Activated naive CD8-positive, alpha-beta T cell treated with anti-CD3 and anti-CD28 coated beads, Interleukin-2, amount 50 U/mL, for 24 hours (primary cell): ENCODE data around the gene ZFP14.
"Not testable (repeated sequence)": the region's sequence is repeated elsewhere in the genome, so short reads cannot be mapped to it uniquely, and the experiment has no call there.

Source experiments
- ATAC-seq: fragments of 150-1000 bp; cut with Tn5 transposase; one replicate; pipeline ENCODE4 v1.10.0; 2021
- DNase-seq: peaks from one replicate; pipeline ENCODE4 v3.0.0; 2021
- H3K27ac Mint-ChIP-seq: one replicate; pipeline ENCODE4 v1.8.0; 2021; ENCODE audit warnings: mild to moderate bottlenecking, mixed read lengths
- H3K27me3 Mint-ChIP-seq: one replicate; pipeline ENCODE4 v1.8.0; 2021; ENCODE audit warnings: mixed read lengths
- H3K36me3 Mint-ChIP-seq: one replicate; pipeline ENCODE4 v1.8.0; 2021; ENCODE audit warnings: low read depth, mixed read lengths
- H3K4me1 Mint-ChIP-seq: one replicate; pipeline ENCODE4 v1.8.0; 2021; ENCODE audit warnings: mixed read lengths
- H3K4me3 Mint-ChIP-seq: one replicate; pipeline ENCODE4 v1.8.0; 2021; ENCODE audit warnings: mild to moderate bottlenecking, moderate library complexity, mixed read lengths
- H3K9me3 Mint-ChIP-seq: one replicate; pipeline ENCODE4 v1.8.0; 2021; ENCODE audit warnings: mixed read lengths

The ZFP14 gene

DNA sequence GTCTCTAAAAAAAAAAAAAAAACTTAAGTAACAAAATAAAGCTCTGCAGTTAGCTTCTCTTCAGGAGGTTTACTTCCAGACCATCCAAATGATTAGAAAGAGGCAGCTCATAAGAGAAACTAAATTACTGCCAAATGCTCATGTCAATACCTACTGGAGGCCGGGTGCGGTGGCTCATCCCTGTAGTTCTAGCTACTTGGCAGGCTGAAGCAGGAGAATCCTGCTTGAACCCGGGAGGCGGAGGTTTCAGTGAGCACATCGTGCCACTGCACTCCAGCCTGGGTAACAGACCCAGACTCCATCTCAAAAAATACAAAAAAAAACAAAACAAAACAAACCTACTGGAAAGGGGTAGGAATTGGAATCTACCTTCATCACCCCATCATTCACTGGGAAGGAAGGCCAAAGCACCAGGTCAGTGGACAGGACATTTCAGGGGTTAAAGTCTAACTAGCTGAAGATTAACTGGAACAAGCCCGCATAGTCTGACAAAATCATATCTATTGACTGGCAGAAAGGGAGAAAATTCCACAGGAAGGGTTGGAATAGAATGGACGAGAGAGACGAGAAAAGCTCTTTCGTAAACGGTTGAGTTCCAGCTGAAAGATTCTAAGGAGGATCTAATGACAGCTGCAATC lies 1.3 kb downstream of the ZFP14 start:
- Mint-ChIP-seq H3K27ac (peak overlapping the region; percentile 88), H3K9me3 (peaks cover 16% of the 10 kb centered on the region), H3K27me3 (no peaks in the 10 kb centered on the region), H3K4me1 (peaks cover 17% of the 10 kb centered on the region), H3K4me3 (peak overlapping the region; percentile 87), H3K36me3 (peaks cover 28% of the 10 kb centered on the region)
- DNase-seq (no peak), ATAC-seq (no peak)

DNA sequence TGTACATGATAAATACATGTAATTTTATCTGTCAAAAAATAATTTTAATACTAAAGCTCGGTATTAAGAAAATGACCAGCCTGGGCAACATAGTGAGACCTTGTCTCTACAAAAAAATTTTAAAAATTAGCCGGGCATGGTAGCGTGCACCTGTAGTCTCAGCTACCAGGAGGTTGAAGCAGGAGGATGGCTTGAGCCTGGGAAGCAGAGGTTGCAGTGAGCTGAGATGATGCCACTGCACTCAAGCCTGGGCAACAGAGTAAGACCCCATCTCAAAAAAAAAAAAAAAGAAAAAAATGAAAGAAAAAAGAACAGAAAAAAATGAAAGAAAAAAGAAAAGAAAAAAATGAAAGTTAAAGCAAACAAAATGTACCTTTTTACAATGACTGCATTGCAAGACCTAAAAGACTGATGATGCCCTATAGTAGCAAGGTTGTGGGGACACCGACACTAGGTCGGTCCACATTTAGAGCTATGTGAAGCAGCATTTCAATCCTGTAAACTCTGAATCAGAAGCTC lies 5.3 kb downstream of the ZFP14 start:
- H3K9me3 Mint-ChIP-seq = peaks cover 19% of the 10 kb centered on the region
- no peak for DNase-seq
- H3K27ac Mint-ChIP-seq = no peak overlapping the region
- H3K4me3 Mint-ChIP-seq = no peak overlapping the region
- H3K4me1 Mint-ChIP-seq = peaks cover 13% of the 10 kb centered on the region
- H3K36me3 Mint-ChIP-seq = peaks cover 47% of the 10 kb centered on the region
- ATAC-seq = no peak
- H3K27me3 Mint-ChIP-seq = no peaks in the 10 kb centered on the region

DNA sequence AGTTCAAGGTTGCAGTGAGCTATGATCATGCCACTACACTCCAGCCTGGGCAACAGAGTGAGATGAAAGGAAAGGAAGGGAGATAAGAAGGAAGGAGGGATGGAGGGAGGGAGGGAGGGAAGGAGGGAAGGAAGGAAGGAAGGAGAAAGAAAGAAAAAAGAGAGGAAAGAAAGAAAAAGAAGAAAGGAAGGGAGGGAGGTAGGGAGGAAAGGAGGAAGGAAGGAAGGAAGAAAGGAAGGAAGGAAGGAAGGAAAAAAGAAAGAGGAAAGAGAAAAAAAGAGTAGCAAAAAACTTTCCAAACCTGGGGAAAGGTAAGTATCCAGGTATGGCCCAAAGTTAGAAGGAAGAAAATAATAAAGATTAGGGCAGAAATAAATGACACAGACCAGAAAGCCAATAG lies 7.1 kb downstream of the ZFP14 start:
- peaks cover 63% of the 10 kb centered on the region for H3K36me3 Mint-ChIP-seq
- DNase-seq (no peak), ATAC-seq (no peak)
- peaks cover 17% of the 10 kb centered on the region for H3K9me3 Mint-ChIP-seq
- H3K4me1 Mint-ChIP-seq = peaks cover 2% of the 10 kb centered on the region
- no peaks in the 10 kb centered on the region for H3K27me3 Mint-ChIP-seq
- H3K4me3 Mint-ChIP-seq = no peak overlapping the region
- no peak overlapping the region for H3K27ac Mint-ChIP-seq

DNA sequence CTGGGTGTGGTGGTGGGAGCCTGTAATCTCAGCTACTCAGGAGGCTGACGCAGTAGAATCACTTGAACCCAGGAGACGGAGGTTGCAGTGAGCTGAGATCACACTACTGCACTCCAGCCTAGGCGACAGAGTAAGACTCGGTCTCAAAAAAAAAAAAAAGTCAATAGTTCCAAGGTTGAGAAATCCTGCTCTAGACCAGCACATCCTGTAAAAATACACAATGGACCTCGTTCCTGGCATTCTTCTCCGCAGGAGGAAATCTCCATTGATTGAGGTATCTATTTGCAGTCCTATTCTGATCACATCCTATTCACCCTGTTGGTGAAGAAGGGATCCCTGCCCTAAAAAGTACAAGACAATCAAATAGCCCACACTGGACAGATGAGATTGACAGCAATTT lies 15.2 kb downstream of the ZFP14 start:
- Mint-ChIP-seq H3K27me3 (no peaks in the 10 kb centered on the region), H3K4me3 (no peak overlapping the region), H3K36me3 (peaks cover 85% of the 10 kb centered on the region), H3K4me1 (no peaks in the 10 kb centered on the region), H3K9me3 (peaks cover 34% of the 10 kb centered on the region), H3K27ac (no peak overlapping the region)
- DNase-seq (no peak), ATAC-seq (no peak)

DNA sequence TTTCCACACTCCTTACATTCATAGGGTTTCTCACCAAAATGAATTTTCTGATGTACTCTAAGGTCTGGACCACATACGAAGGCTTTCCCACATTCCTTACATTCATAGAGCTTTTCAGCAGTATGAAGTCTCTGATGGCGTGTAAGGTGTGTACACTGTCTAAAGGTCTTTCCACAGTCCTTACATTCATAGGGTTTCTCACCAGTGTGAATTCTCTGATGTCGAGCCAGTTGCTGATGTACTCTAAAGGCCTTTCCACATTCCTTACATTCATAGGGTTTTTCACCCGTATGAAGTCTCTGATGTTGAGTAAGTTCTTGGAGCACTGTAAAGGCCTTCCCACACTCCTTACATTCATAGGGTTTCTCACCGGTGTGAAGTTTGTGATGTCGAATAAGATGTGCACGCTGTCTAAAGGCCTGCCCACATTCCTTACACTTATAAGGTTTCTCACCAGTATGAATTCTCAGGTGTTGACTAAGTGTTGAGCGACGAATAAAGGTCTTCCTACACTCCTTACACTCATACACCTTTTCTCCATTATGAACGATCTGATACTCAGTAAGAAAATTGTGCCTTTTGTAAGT lies 38.1 kb downstream of the ZFP14 start:
- no peak for ATAC-seq
- H3K4me3 Mint-ChIP-seq = no peak overlapping the region
- H3K4me1 Mint-ChIP-seq = no peaks in the 10 kb centered on the region
- DNase-seq = no peak
- H3K27me3 Mint-ChIP-seq = no peaks in the 10 kb centered on the region
- peaks cover 84% of the 10 kb centered on the region for H3K36me3 Mint-ChIP-seq
- H3K27ac Mint-ChIP-seq = no peak overlapping the region
- H3K9me3 Mint-ChIP-seq = peaks cover 77% of the 10 kb centered on the region

DNA sequence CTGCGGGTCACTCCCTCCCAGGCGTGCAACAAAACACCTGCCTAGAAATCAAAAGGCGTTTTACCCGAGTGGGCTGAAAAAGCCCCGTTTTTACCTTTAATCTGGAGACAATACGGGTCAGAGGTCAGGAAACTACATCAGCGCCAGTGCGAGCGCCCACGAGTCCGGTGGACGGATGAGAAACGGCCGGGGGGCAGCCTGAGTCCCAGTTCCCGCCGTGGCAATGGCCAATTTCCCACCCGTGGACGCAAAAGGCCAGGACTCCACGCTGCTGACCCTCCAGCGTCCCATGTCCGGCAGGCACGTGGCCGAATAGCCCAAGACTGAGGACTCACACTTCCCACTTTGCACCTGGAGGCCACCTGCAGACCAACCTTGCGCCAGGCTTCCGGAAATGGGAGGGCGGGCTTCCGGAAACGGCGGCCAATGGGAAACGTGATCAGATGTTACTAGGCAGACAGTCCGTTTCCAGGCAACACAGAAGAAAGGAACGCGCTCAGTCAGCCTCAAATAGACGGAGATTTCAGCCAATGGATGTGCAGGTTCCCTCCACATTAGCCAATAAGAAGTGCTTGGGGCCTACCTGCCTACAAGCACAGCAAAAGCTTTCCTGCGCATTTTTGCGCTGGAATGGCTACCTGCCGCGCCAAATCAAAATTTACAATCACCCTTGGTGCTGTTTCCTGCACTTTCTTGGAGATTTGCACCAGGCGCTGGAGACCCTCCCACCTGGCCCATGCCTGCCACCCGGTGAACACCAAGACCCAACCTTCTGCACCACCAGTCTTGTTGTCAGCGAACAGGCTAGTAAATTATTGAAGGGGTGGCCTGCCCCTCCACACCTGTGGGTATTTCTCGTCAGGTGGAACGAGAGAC lies 47.4 kb downstream of the ZFP14 start:
- peak overlapping the region; percentile 65 for H3K4me3 Mint-ChIP-seq
- H3K36me3 Mint-ChIP-seq = peaks cover 69% of the 10 kb centered on the region
- DNase-seq (peak; percentile 67), ATAC-seq (peak; percentile 89)
- H3K27me3 Mint-ChIP-seq = no peaks in the 10 kb centered on the region
- H3K27ac Mint-ChIP-seq = no peak overlapping the region
- H3K4me1 Mint-ChIP-seq = peaks cover 16% of the 10 kb centered on the region
- H3K9me3 Mint-ChIP-seq = peaks cover 60% of the 10 kb centered on the region

DNA sequence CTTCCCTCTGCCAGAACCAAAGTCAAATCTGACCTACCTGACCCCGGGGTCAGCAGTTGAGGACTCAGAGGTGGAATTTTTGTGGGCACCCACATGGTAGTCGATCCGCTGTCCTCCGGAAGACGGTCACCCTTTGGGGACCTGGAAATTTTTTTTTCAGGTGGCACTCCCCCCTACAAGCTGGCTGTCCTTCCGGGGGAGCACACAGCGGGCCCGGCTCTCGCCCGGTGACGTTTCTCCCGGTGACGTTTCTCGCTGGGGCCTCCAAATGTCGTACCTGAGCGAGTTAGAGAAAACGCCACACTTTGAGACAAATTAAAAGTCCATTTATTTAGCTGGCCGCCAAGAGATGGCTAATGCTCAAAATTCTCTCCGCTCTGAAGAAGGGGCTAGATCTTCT lies 48.8 kb downstream of the ZFP14 start:
- Mint-ChIP-seq H3K4me1 (peaks cover 16% of the 10 kb centered on the region), H3K27me3 (no peaks in the 10 kb centered on the region), H3K27ac (no peak overlapping the region), H3K36me3 (peaks cover 70% of the 10 kb centered on the region), H3K4me3 (peak overlapping the region; percentile 65), H3K9me3 (peaks cover 61% of the 10 kb centered on the region)
- DNase-seq (no peak), ATAC-seq (no peak)

DNA sequence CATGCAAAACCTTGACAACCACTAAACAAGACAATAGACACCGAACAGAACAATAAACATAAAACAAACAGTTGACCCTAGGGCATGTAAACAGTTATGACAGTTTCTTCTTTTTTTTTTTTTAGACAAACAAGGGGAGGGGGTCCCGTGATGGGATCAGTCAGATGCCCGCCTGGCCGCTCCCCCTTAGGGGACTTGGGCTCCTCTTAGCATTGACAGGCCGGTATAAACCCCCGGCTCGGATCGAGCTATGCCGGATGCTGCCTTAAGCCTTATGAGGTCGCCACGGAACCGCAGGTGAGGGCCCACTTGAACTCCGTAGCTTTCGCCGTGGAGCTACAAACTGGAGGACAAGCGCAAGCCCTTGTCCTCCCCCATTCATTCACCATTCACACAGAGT lies 49.5 kb downstream of the ZFP14 start:
- DNase-seq, ATAC-seq, H3K27ac Mint-ChIP-seq, H3K27me3 Mint-ChIP-seq, H3K4me3 Mint-ChIP-seq: not testable (repeated sequence)
- Mint-ChIP-seq H3K36me3 (peaks cover 75% of the 10 kb centered on the region), H3K9me3 (peaks cover 67% of the 10 kb centered on the region), H3K4me1 (peaks cover 16% of the 10 kb centered on the region)

DNA sequence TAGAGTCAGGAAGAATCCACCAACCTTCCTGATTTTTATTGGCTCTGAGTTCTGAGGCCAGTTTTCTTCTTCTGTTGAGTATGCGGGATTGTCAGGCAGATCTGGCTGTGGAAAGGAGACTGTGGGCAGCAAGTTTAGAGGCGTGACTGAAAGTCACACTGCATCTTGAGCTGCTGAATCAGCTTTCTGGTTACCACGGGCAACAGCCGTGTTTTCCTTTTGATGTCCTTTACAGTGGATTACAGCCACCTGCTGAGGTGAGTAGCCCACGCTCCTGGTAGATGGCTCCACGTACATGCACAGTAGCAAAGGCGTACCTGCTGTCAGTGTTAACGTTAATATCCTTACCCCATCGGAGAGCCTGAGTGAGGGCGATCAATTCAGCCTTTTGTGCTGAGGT lies 52.4 kb downstream of the ZFP14 start:
- Mint-ChIP-seq H3K4me1 (peaks cover 12% of the 10 kb centered on the region), H3K9me3 (peaks cover 68% of the 10 kb centered on the region), H3K36me3 (peaks cover 70% of the 10 kb centered on the region)
- H3K27ac Mint-ChIP-seq, H3K27me3 Mint-ChIP-seq, ATAC-seq, H3K4me3 Mint-ChIP-seq, DNase-seq: not testable (repeated sequence)

DNA sequence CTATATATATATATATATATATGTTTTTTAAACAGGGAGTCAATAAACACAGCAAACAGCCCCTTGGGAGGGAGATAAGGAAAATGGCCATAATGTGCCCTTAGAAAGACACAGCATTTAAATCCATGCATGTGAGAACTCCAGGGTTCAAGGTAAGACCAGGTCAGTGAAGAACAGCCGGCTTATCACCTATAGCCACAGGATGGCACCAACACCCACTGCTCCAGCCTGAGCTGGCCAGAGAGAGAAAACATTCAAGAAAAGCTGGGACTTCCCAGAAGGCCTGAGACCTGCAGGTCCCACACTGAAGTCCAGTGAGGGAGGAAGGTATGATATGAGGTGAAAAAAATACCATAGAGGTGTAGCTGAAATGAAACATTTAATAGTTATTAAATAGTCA lies 63.8 kb downstream of the ZFP14 start:
- not testable (repeated sequence) for DNase-seq, H3K27ac Mint-ChIP-seq, H3K27me3 Mint-ChIP-seq, H3K4me1 Mint-ChIP-seq, H3K4me3 Mint-ChIP-seq, H3K36me3 Mint-ChIP-seq, ATAC-seq
- peaks cover 16% of the 10 kb centered on the region for H3K9me3 Mint-ChIP-seq

DNA sequence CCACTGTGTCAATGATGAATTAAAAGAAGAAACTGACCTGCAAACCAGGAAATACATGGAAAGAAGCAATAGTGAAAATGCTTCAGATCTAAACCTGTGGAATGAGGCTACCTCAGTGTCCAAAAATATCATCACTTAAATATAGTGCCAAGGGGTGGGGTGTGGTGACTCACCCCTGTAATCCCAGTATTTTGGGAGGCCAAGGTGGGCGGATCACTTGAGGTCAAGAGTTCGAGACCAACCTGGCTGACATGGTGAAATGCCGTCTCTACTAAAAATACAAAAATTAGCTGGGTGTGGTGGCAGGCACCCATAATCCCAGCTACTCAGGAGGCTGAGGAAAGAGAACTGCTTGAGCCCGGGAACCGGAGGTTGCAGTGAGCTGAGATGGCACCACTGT lies 64.9 kb downstream of the ZFP14 start:
- H3K4me1 Mint-ChIP-seq, ATAC-seq, H3K36me3 Mint-ChIP-seq, H3K27ac Mint-ChIP-seq, DNase-seq, H3K27me3 Mint-ChIP-seq, H3K4me3 Mint-ChIP-seq: not testable (repeated sequence)
- peaks cover 14% of the 10 kb centered on the region for H3K9me3 Mint-ChIP-seq

DNA sequence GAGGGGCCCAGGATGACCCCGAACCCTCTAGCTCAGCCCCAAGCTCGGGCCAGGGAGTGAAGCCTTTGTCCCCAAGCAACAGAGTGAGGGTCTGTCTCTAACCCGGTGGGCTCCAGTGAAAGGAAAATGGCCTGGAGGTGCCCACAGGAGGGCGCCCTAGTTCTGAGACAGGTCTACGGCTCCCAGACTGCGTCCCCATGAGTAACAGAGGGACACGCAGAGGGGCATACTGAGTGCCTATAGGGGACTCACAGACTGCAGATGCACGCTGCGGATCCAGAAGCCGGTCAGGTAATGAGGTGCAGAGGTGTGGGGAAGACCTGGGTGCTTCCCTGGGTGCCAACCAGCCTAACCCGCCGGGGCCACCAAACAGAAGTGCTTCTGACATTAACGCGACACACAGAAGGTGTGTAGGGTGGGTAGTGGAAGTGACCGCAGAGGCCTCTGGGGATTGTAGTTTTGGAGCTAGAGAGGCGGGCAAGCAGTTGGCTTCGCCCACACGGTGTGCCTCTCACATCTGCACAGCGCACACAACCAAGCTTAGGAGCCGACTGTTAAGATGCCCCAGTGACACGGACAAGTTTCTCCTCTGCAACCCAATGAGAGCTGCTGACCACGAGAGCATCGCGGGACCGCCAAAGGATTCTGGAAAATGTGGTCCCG lies 67.8 kb downstream of the ZFP14 start:
- not testable (repeated sequence) for H3K27ac Mint-ChIP-seq, H3K4me3 Mint-ChIP-seq, H3K27me3 Mint-ChIP-seq, ATAC-seq, H3K36me3 Mint-ChIP-seq, H3K4me1 Mint-ChIP-seq, H3K9me3 Mint-ChIP-seq, DNase-seq

DNA sequence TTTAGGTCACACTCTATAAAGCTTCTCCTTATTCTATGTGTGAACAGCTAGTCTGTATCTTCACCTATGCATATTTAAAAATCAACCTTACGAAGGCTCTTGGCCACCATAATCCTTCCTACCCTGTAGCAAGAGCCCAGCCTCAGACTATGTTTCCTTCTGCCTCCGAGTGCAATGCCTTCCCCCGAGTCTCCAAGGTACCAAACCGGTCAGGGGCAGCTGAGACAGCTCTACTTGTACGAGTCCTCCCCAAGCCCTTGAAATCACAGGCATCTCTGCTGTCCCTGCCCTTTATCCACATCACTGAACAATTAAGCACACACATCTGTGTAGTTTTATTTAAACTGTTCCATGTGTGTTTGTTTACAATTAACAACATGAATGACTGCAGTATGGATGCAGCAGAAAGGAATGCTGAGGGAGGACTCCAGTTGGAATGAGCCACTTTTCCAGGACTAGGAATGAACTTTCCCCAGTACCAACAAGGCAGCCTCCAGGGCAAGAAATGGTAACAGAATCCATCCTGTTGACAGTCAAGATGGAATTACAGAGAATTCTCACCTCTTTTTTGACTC lies 68.5 kb downstream of the ZFP14 start:
- H3K4me1 Mint-ChIP-seq, DNase-seq, H3K4me3 Mint-ChIP-seq, H3K9me3 Mint-ChIP-seq, H3K27ac Mint-ChIP-seq, ATAC-seq, H3K36me3 Mint-ChIP-seq, H3K27me3 Mint-ChIP-seq: not testable (repeated sequence)

DNA sequence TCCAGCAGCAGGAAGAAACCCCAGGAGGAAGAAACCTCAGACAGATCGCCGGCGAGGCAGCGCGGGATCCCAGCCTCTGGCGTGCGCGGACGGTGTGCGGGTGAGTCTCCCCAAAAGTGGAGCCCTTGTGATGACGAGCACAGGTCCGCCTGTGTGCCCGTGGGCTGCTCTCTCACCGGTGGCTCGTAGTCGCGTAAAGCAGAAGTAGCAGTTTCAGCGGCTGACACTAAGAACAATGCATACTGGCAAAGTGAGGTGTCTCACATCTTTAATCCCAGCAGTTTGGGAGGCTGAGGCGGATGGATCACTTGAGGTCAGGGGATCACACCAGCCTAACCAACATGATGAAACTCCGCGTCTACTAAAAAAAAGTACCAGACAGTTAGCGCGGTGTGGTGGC lies 69.2 kb downstream of the ZFP14 start:
- H3K4me3 Mint-ChIP-seq = peak overlapping the region; percentile 40
- not testable (repeated sequence) for H3K36me3 Mint-ChIP-seq, H3K9me3 Mint-ChIP-seq, H3K27me3 Mint-ChIP-seq, H3K4me1 Mint-ChIP-seq, H3K27ac Mint-ChIP-seq, DNase-seq, ATAC-seq
